HepG2 (cell line): ENCODE data around the gene OLAH. TPM values are rescaled to one million over a fixed set of nuclear protein-coding genes. Genes with fewer than 3 reads are reported as not detected.
A peak's percentile ranks its signal among the peaks of the same experiment; 100 is the strongest.

ENCODE experiments used
- DPF2 ChIP-seq: sonication (generic); formaldehyde crosslinking; IDR thresholded peaks from 2 replicates; pipeline ENCODE4 v1.4.0; 2020; ENCODE audit warnings: mild to moderate bottlenecking, low read depth, missing genetic modification reagents, borderline replicate concordance
- FIP1L1 ChIP-seq: fragments of 200-400 bp; formaldehyde crosslinking; IDR thresholded peaks from 2 replicates; pipeline ENCODE4 v1.6.1; 2018; ENCODE audit warnings: low read depth, mild to moderate bottlenecking, low read length, moderate library complexity, borderline replicate concordance; ENCODE audit not compliant: insufficient read depth
- GLI4 ChIP-seq: sonication (generic); formaldehyde crosslinking; IDR thresholded peaks from 2 replicates; pipeline ENCODE4 v1.5.1; 2020; ENCODE audit warnings: missing genetic modification reagents, mild to moderate bottlenecking, moderate library complexity, borderline replicate concordance
- GTF3A ChIP-seq: sonication (generic); formaldehyde crosslinking; conservative IDR thresholded peaks from 2 replicates; pipeline ENCODE4 v1.4.0; 2020; ENCODE audit warnings: mild to moderate bottlenecking, missing genetic modification reagents
- HOXA9 ChIP-seq: sonication (generic); formaldehyde crosslinking; IDR thresholded peaks from 2 replicates; pipeline ENCODE4 v1.8.1; 2022; ENCODE audit warnings: missing genetic modification reagents, mild to moderate bottlenecking, moderate library complexity, borderline replicate concordance
- MBD4 ChIP-seq: IDR thresholded peaks from 2 replicates; pipeline ENCODE4 v1.6.1; 2012; ENCODE audit warnings: low read length, inconsistent platforms, borderline replicate concordance
- MYNN ChIP-seq: sonication (generic); formaldehyde crosslinking; IDR thresholded peaks from 2 replicates; pipeline ENCODE4 v1.4.0; 2020; ENCODE audit warnings: mild to moderate bottlenecking, low read depth, missing genetic modification reagents
- RXRB ChIP-seq: IDR thresholded peaks from 2 replicates; pipeline ENCODE4 v1.6.1; 2016; ENCODE audit warnings: borderline replicate concordance, missing genetic modification reagents, missing compliant biosample characterization
- SNAPC2 ChIP-seq: sonication (generic); formaldehyde crosslinking; IDR thresholded peaks from 2 replicates; pipeline ENCODE4 v1.8.1; 2022; ENCODE audit warnings: mild to moderate bottlenecking, missing genetic modification reagents
- ZNF264 ChIP-seq: sonication (generic); formaldehyde crosslinking; IDR thresholded peaks from 2 replicates; pipeline ENCODE4 v1.4.0; 2020; ENCODE audit warnings: missing genetic modification reagents
- ZNF282 ChIP-seq: fragments of 450-650 bp; IDR thresholded peaks from 2 replicates; pipeline ENCODE4 v1.6.1; 2018; ENCODE audit not compliant: partially characterized antibody
- ZNF383 ChIP-seq: sonication (generic); formaldehyde crosslinking; IDR thresholded peaks from 2 replicates; pipeline ENCODE4 v1.4.0; 2020; ENCODE audit warnings: missing genetic modification reagents, mild to moderate bottlenecking, borderline replicate concordance
- ZNF878 ChIP-seq: sonication (generic); formaldehyde crosslinking; IDR thresholded peaks from 2 replicates; pipeline ENCODE4 v1.8.1; 2023; ENCODE audit warnings: mild to moderate bottlenecking, missing genetic modification reagents, moderate library complexity
- ZSCAN20 ChIP-seq: sonication (generic); formaldehyde crosslinking; IDR thresholded peaks from 2 replicates; pipeline ENCODE4 v1.4.0; 2020; ENCODE audit warnings: missing genetic modification reagents, mild to moderate bottlenecking, borderline replicate concordance
- ZSCAN31 ChIP-seq: sonication (generic); formaldehyde crosslinking; IDR thresholded peaks from 2 replicates; pipeline ENCODE4 v1.5.0; 2020; ENCODE audit warnings: low read depth, mild to moderate bottlenecking, missing genetic modification reagents
- polyA plus RNA-seq, 8 experiments: library from polyadenylated mRNA; depleted of rRNA in 3 of 8; stranded (reverse) in 7 of 8; unstranded in 1 of 8; fragments of >200 nt; fragmentation: Illumina TruSeq in 4 of 8; extraction: Trizol in 4 of 8; gene quantifications; 2 replicates each; pipeline versions ENCODE4 v1.2.1 to v1.2.3, GENCODE V29; 2011 to 2016; ENCODE audit warnings: low read depth in 4 of 8, missing spikeins in 1 of 8, mixed read lengths in 1 of 8; ENCODE audit not compliant: insufficient read depth in 1 of 8
- total RNA-seq, 5 experiments: library from RNA; depleted of rRNA; stranded (reverse); fragments of >200 nt; fragmentation: Illumina TruSeq; extraction: Trizol; gene quantifications; 2 replicates each; pipeline ENCODE4 v1.2.3, GENCODE V29; 2016; ENCODE audit warnings: low read depth in 1 of 5
- TF ChIP-seq, protein P1 (sequence below): sonication (generic); formaldehyde crosslinking; conservative IDR thresholded peaks from 2 replicates; pipeline ENCODE4 v1.8.0; 2022; ENCODE audit warnings: mild to moderate bottlenecking, moderate library complexity, missing genetic modification reagents
- TF ChIP-seq, protein P2 (sequence below), 2 experiments: IDR thresholded peaks; 2 replicates each; pipeline ENCODE4 v1.6.1; 2011 to 2012; ENCODE audit warnings: low read length in 2 of 2, borderline replicate concordance in 1 of 2, low read depth in 1 of 2, mild to moderate bottlenecking in 1 of 2, moderate library complexity in 1 of 2
- TF ChIP-seq, protein P3 (sequence below): sonication (generic); formaldehyde crosslinking; IDR thresholded peaks from 2 replicates; pipeline ENCODE4 v1.4.0; 2020; ENCODE audit warnings: missing genetic modification reagents, borderline replicate concordance

Gene OLAH
- total and polyA plus RNA-seq, 2 of the 13 experiments (the other 11 are each of a cell fraction or from before 2014, with no cell fraction given) = 0.13 TPM; not detected in 1

DNA sequence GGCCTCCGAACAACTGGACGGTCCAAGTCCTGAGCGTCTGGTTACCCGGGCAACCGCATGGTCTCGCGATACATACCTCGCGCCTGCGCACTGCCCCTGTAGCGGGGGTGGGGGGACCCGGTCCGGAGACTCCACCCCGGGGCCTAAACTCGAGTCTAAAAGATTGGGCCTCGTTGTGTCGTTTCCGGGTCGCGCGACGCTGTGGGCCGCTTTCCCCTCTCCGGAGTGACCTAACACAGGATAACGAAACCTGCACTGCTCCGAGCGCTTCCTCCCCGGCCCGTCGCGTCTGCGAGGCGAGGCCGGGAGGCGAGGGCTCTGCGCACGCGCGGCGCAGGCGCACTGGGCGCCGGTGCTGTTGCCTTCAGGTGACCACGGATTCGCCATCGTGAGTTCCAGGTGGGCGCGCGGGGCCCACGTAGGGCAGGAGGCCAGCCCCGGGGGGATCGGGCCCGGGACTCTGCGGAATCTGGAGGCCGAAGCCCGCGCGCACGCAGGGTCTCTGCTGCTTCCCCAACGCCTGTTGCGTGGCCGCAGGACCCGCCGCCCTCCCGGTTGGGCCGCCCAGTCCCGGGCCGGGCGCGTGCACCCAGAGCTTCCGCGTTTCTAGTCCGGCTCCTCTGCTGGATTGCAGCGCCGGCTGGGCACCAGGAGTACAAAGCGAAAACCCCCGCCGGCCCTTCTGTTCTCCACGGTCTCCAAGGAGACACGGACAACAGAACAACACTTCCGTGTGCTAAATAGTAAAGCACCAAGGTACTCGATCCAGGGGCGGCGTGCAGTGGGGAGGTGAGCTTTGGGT is 53.5 kb downstream of the OLAH start, which contains the start of gene RPP38 (continued):
- TF ChIP-seq ZNF383 (CRISPR knock-in tag) (no peak), MYNN (CRISPR knock-in tag) (no peak), HOXA9 (CRISPR knock-in tag) (peak; percentile 88), GTF3A (CRISPR knock-in tag) (0 out of 2 replicates have a peak, but pooled peaks have one; percentile 29), DPF2 (no peak), ZSCAN31 (CRISPR knock-in tag) (peak; percentile 75; the same call in 1 of the 2 replicates), ZNF878 (no peak), FIP1L1 (peak; percentile 87; the same call in 1 of the 2 replicates), ZNF264 (CRISPR knock-in tag) (no peak), ZSCAN20 (CRISPR knock-in tag) (peak; percentile 94), ZNF282 (no peak), RXRB (no peak; the same call in none of the 2 replicates), MBD4 (no peak), SNAPC2 (CRISPR knock-in tag) (peak; percentile 95), GLI4 (peak; percentile 65; the same call in 1 of the 2 replicates)
- TF ChIP-seq, protein P1, sequence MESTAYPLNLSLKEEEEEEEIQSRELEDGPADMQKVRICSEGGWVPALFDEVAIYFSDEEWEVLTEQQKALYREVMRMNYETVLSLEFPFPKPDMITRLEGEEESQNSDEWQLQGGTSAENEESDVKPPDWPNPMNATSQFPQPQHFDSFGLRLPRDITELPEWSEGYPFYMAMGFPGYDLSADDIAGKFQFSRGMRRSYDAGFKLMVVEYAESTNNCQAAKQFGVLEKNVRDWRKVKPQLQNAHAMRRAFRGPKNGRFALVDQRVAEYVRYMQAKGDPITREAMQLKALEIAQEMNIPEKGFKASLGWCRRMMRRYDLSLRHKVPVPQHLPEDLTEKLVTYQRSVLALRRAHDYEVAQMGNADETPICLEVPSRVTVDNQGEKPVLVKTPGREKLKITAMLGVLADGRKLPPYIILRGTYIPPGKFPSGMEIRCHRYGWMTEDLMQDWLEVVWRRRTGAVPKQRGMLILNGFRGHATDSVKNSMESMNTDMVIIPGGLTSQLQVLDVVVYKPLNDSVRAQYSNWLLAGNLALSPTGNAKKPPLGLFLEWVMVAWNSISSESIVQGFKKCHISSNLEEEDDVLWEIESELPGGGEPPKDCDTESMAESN (CRISPR knock-in tag) = peak; percentile 91
- TF ChIP-seq, protein P2, sequence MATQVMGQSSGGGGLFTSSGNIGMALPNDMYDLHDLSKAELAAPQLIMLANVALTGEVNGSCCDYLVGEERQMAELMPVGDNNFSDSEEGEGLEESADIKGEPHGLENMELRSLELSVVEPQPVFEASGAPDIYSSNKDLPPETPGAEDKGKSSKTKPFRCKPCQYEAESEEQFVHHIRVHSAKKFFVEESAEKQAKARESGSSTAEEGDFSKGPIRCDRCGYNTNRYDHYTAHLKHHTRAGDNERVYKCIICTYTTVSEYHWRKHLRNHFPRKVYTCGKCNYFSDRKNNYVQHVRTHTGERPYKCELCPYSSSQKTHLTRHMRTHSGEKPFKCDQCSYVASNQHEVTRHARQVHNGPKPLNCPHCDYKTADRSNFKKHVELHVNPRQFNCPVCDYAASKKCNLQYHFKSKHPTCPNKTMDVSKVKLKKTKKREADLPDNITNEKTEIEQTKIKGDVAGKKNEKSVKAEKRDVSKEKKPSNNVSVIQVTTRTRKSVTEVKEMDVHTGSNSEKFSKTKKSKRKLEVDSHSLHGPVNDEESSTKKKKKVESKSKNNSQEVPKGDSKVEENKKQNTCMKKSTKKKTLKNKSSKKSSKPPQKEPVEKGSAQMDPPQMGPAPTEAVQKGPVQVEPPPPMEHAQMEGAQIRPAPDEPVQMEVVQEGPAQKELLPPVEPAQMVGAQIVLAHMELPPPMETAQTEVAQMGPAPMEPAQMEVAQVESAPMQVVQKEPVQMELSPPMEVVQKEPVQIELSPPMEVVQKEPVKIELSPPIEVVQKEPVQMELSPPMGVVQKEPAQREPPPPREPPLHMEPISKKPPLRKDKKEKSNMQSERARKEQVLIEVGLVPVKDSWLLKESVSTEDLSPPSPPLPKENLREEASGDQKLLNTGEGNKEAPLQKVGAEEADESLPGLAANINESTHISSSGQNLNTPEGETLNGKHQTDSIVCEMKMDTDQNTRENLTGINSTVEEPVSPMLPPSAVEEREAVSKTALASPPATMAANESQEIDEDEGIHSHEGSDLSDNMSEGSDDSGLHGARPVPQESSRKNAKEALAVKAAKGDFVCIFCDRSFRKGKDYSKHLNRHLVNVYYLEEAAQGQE (IDR thresholded peaks at IDR 0.05; ENCODE audit: borderline replicate concordance in 1 of 2, low read depth in 1 of 2, low read length in 2 of 2) = 0 out of 4 replicates have a peak, but pooled peaks of 1 of the 2 experiments have one; percentile 48
- TF ChIP-seq, protein P3, sequence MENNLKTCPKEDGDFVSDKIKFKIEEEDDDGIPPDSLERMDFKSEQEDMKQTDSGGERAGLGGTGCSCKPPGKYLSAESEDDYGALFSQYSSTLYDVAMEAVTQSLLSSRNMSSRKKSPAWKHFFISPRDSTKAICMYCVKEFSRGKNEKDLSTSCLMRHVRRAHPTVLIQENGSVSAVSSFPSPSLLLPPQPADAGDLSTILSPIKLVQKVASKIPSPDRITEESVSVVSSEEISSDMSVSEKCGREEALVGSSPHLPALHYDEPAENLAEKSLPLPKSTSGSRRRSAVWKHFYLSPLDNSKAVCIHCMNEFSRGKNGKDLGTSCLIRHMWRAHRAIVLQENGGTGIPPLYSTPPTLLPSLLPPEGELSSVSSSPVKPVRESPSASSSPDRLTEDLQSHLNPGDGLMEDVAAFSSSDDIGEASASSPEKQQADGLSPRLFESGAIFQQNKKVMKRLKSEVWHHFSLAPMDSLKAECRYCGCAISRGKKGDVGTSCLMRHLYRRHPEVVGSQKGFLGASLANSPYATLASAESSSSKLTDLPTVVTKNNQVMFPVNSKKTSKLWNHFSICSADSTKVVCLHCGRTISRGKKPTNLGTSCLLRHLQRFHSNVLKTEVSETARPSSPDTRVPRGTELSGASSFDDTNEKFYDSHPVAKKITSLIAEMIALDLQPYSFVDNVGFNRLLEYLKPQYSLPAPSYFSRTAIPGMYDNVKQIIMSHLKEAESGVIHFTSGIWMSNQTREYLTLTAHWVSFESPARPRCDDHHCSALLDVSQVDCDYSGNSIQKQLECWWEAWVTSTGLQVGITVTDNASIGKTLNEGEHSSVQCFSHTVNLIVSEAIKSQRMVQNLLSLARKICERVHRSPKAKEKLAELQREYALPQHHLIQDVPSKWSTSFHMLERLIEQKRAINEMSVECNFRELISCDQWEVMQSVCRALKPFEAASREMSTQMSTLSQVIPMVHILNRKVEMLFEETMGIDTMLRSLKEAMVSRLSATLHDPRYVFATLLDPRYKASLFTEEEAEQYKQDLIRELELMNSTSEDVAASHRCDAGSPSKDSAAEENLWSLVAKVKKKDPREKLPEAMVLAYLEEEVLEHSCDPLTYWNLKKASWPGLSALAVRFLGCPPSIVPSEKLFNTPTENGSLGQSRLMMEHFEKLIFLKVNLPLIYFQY (CRISPR knock-in tag) = peak; percentile 73; the same call in 1 of the 2 replicates
